ENCODE results near the gene ARID5B.

The ARID5B gene

GRCh38 chr10:61974601-61975390, 73.3 kb downstream of the ARID5B start (continued):
- TF ChIP-seq, protein P1, sequence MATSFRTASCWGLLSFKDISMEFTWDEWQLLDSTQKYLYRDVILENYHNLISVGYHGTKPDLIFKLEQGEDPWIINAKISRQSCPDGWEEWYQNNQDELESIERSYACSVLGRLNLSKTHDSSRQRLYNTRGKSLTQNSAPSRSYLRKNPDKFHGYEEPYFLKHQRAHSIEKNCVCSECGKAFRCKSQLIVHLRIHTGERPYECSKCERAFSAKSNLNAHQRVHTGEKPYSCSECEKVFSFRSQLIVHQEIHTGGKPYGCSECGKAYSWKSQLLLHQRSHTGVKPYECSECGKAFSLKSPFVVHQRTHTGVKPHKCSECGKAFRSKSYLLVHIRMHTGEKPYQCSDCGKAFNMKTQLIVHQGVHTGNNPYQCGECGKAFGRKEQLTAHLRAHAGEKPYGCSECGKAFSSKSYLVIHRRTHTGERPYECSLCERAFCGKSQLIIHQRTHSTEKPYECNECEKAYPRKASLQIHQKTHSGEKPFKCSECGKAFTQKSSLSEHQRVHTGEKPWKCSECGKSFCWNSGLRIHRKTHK (tag by site-specific recombination; IDR thresholded peaks at IDR 0.05), result no peak
- TF ChIP-seq ZEB2 (tag by site-specific recombination; IDR thresholded peaks at IDR 0.05) (peak; percentile 85), TRIM28 (IDR thresholded peaks at IDR 0.05; ENCODE audit: borderline replicate concordance, low read length) (no peak), ZFP41 (tag by site-specific recombination; IDR thresholded peaks at IDR 0.05; ENCODE audit: borderline replicate concordance) (no peak), GLI2 (tag by site-specific recombination; IDR thresholded peaks at IDR 0.05; ENCODE audit: borderline replicate concordance, low read depth) (peak; percentile 72; the same call in 1 of the 2 replicates), ZNF404 (tag by site-specific recombination; IDR thresholded peaks at IDR 0.05) (no peak), MZF1 (tag by site-specific recombination; IDR thresholded peaks at IDR 0.05; ENCODE audit: borderline replicate concordance) (peak; percentile 63; the same call in 1 of the 2 replicates), ZNF830 (tag by site-specific recombination; IDR thresholded peaks at IDR 0.05; ENCODE audit: low read depth) (peak; percentile 90; the same call in 1 of the 2 replicates), ZNF148 (tag by site-specific recombination; IDR thresholded peaks at IDR 0.05; ENCODE audit: borderline replicate concordance) (no peak), ZBTB1 (tag by site-specific recombination; IDR thresholded peaks at IDR 0.05) (no peak), ZBTB48 (tag by site-specific recombination; IDR thresholded peaks at IDR 0.05) (no peak), ZNF433 (tag by site-specific recombination; IDR thresholded peaks at IDR 0.05; ENCODE audit: low read depth) (no peak), GLIS2 (tag by site-specific recombination; IDR thresholded peaks at IDR 0.05) (no peak), ZNF24 (tag by site-specific recombination; IDR thresholded peaks at IDR 0.05) (peak; percentile 99), ZNF19 (tag by site-specific recombination; IDR thresholded peaks at IDR 0.05; ENCODE audit: low read depth) (no peak), ZNF510 (tag by site-specific recombination; IDR thresholded peaks at IDR 0.05; ENCODE audit: insufficient replicate concordance) (peak; percentile 76), ZBTB17 (tag by site-specific recombination; IDR thresholded peaks at IDR 0.05) (peak; percentile 76), ZNF37A (tag by site-specific recombination; IDR thresholded peaks at IDR 0.05) (peak; percentile 86), SP3 (tag by site-specific recombination; IDR thresholded peaks at IDR 0.05) (no peak), ZNF555 (tag by site-specific recombination; conservative IDR thresholded peaks at IDR 0.05) (no peak), ZNF155 (tag by site-specific recombination; IDR thresholded peaks at IDR 0.05) (no peak), ZSCAN5A (tag by site-specific recombination; IDR thresholded peaks at IDR 0.05) (no peak), ZNF112 (tag by site-specific recombination; IDR thresholded peaks at IDR 0.05) (peak; percentile 63; the same call in 1 of the 2 replicates), ZNF670 (tag by site-specific recombination; IDR thresholded peaks at IDR 0.05; ENCODE audit: low read depth) (no peak), HOXC10 (CRISPR knock-in tag; IDR thresholded peaks at IDR 0.05) (no peak), ZIC2 (tag by site-specific recombination; IDR thresholded peaks at IDR 0.05) (no peak), ZNF248 (tag by site-specific recombination; IDR thresholded peaks at IDR 0.05) (no peak)
- TF ChIP-seq, protein P2, sequence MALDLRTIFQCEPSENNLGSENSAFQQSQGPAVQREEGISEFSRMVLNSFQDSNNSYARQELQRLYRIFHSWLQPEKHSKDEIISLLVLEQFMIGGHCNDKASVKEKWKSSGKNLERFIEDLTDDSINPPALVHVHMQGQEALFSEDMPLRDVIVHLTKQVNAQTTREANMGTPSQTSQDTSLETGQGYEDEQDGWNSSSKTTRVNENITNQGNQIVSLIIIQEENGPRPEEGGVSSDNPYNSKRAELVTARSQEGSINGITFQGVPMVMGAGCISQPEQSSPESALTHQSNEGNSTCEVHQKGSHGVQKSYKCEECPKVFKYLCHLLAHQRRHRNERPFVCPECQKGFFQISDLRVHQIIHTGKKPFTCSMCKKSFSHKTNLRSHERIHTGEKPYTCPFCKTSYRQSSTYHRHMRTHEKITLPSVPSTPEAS (tag by site-specific recombination; IDR thresholded peaks at IDR 0.05), result 0 out of 2 replicates have a peak, but pooled peaks have one; percentile 23
- TF ChIP-seq, protein P3, sequence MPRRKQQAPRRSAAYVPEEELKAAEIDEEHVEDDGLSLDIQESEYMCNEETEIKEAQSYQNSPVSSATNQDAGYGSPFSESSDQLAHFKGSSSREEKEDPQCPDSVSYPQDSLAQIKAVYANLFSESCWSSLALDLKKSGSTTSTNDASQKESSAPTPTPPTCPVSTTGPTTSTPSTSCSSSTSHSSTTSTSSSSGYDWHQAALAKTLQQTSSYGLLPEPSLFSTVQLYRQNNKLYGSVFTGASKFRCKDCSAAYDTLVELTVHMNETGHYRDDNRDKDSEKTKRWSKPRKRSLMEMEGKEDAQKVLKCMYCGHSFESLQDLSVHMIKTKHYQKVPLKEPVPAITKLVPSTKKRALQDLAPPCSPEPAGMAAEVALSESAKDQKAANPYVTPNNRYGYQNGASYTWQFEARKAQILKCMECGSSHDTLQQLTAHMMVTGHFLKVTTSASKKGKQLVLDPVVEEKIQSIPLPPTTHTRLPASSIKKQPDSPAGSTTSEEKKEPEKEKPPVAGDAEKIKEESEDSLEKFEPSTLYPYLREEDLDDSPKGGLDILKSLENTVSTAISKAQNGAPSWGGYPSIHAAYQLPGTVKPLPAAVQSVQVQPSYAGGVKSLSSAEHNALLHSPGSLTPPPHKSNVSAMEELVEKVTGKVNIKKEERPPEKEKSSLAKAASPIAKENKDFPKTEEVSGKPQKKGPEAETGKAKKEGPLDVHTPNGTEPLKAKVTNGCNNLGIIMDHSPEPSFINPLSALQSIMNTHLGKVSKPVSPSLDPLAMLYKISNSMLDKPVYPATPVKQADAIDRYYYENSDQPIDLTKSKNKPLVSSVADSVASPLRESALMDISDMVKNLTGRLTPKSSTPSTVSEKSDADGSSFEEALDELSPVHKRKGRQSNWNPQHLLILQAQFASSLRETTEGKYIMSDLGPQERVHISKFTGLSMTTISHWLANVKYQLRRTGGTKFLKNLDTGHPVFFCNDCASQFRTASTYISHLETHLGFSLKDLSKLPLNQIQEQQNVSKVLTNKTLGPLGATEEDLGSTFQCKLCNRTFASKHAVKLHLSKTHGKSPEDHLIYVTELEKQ (tag by site-specific recombination; IDR thresholded peaks at IDR 0.05; ENCODE audit: borderline replicate concordance), result peak; percentile 66; the same call in 1 of the 2 replicates
- TF ChIP-seq, protein P4, sequence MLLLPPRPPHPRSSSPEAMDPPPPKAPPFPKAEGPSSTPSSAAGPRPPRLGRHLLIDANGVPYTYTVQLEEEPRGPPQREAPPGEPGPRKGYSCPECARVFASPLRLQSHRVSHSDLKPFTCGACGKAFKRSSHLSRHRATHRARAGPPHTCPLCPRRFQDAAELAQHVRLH (tag by site-specific recombination; IDR thresholded peaks at IDR 0.05), result no peak

Measured in HEK293 (cell line).